ENCODE data around the gene CDC14A.

DNA sequence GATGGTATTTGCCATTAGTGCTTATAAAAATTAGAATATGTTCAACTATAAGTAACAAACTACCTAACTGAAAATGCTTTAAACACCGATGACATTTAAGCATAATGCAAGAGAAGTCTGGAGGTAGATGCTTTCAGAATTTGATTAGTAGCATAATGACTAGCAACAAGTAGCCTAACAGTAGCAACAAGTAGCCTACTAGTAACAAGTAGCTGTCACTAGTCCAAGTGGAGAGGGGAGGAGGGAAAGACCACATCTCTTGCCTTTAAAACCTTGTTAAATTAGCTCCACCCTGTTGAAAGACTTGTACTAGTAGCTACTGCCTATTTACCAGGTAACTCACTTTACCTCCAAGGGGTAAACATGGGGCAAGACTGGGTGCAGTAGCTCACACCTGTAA, 193.5 kb downstream of the CDC14A start:
- TF ChIP-seq JUND (IDR thresholded peaks at IDR 0.05) (no peak), CTCF (IDR thresholded peaks at IDR 0.05) (no peak), MEF2A (IDR thresholded peaks at IDR 0.05; ENCODE audit: borderline replicate concordance, low read depth) (no peak), EP300 (IDR thresholded peaks at IDR 0.05; ENCODE audit: borderline replicate concordance in 1 of 2, low read depth in 1 of 2, low read length in 1 of 2) (no peak), GABPA (IDR thresholded peaks at IDR 0.05; ENCODE audit: low read depth) (no peak), RFX5 (IDR thresholded peaks at IDR 0.05; ENCODE audit: low read length) (no peak), FOXM1 (IDR thresholded peaks at IDR 0.05; ENCODE audit: low read depth) (no peak), MAX (IDR thresholded peaks at IDR 0.05; ENCODE audit: low read depth) (no peak), RAD21 (IDR thresholded peaks at IDR 0.05; ENCODE audit: low read length) (no peak), RCOR1 (IDR thresholded peaks at IDR 0.05; ENCODE audit: low read length) (no peak), NFIC (IDR thresholded peaks at IDR 0.05; ENCODE audit: borderline replicate concordance) (no peak), SIN3A (IDR thresholded peaks at IDR 0.05; ENCODE audit: borderline replicate concordance, low read depth, low read length) (no peak)

All from SK-N-SH (cell line).